Retinal pigment epithelial cell (primary cell): Measurements from ENCODE around the gene SCAANT1.

ENCODE experiments used
- DNase-seq: peaks from one replicate; pipeline ENCODE4 v3.0.0-alpha.2; 2010; ENCODE audit warnings: low read depth
- H3K4me3 ChIP-seq: 2 replicates; pipeline ENCODE4 v1.5.1; 2011; ENCODE audit warnings: mild to moderate bottlenecking, low read length, control low read depth, moderate library complexity
- CTCF ChIP-seq: conservative IDR thresholded peaks from 2 replicates; pipeline ENCODE4 v1.5.1; 2011; ENCODE audit warnings: low read depth, low read length, control low read depth, inconsistent platforms

The SCAANT1 gene

GRCh38 chr3:63911873-63912767 lies at the start of gene SCAANT1:
TSS of gene SCAANT1 (minus strand) at chr3:63912383.
- TF ChIP-seq CTCF = no peak
- peak; percentile 73 for DNase-seq
- H3K4me3 ChIP-seq = peak within 1 kb of the TSS; percentile 70

- H3K4me3 ChIP-seq = no peak overlapping the region
- DNase-seq = no peak
- peak; percentile 71 for TF ChIP-seq CTCF
Measured at GRCh38 chr3:63961891-63962290, 49.7 kb upstream of the SCAANT1 start.

- TF ChIP-seq CTCF = no peak
- peak; percentile 97 for DNase-seq
- H3K4me3 ChIP-seq = peak overlapping the region; percentile 29
Measured at GRCh38 chr3:63960048-63960711, 48.0 kb upstream of the SCAANT1 start.

- DNase-seq = no peak
- no peak overlapping the region for H3K4me3 ChIP-seq
- no peak for TF ChIP-seq CTCF
Measured at GRCh38 chr3:63959146-63959545, 47.0 kb upstream of the SCAANT1 start.

DNA sequence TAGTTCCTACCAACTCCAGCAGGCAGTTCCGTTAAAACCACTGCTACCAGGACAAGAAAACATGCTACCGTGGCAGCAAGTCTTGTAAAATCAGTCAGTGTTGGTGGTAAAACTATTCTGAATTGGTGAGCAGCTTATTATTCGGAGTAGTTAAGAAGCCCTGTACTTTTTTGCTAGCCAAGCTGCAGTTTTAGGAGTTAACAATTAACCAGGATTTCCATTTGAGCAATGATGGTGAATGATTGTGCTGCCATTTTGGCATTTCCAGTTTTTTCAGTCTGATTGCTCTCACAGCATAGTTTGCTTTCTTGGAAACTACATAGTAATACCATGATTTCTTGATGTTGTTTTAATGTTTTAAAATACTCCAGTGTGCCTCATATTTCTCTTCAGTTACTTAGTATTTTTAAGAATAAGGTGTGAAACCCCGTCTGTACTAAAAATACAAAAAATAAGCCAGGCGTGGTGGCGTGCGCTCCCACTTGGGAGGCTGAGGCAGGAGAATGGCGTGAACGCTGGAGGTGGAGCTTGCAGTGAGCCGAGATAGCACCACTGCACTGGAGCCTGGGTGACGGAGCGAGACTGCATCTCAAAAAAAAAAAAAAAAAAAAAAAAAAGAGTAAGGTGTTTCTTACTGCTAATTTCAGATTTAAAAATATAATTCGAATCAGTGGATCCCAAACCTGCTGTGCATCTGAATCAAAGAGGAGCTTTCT lies 43.8 kb upstream of the SCAANT1 start:
- DNase-seq = no peak
- no peak overlapping the region for H3K4me3 ChIP-seq
- TF ChIP-seq CTCF = no peak

- TF ChIP-seq CTCF = no peak
- DNase-seq = no peak
- H3K4me3 ChIP-seq = no peak overlapping the region
Measured at GRCh38 chr3:63955036-63955650, 43.0 kb upstream of the SCAANT1 start.
